ENCODE results near the gene COLEC12.

Gene COLEC12

GRCh38 chr18:475202-476031, 25.1 kb downstream of the COLEC12 start:
- Histone ChIP-seq H3K36me3 (replicated peaks) (no peaks in the 10 kb centered on the region), H3K4me1 (no peaks in the 10 kb centered on the region), H3K9me3 (no peaks in the 10 kb centered on the region), H3K27me3 (ENCODE audit: low read depth) (no peaks in the 10 kb centered on the region), H3K4me3 (no peak overlapping the region)
- DNase-seq (ENCODE audit: low spot score in 2 of 2) = no peak
- in situ Hi-C loops (cut with MboI; ENCODE audit: low sequenced_read_pairs) = no loop called here

- Histone ChIP-seq H3K4me3 (no peak overlapping the region), H3K36me3 (replicated peaks) (no peaks in the 10 kb centered on the region), H3K9me3 (no peaks in the 10 kb centered on the region), H3K27me3 (ENCODE audit: low read depth) (no peaks in the 10 kb centered on the region), H3K4me1 (no peaks in the 10 kb centered on the region)
- in situ Hi-C loops (cut with MboI; ENCODE audit: low sequenced_read_pairs) = no loop called here
- no peak for DNase-seq (ENCODE audit: low spot score in 2 of 2)
Measured at GRCh38 chr18:474416-474815, 26.1 kb downstream of the COLEC12 start.

- Histone ChIP-seq H3K36me3 (replicated peaks) (no peaks in the 10 kb centered on the region), H3K27me3 (ENCODE audit: low read depth) (no peaks in the 10 kb centered on the region), H3K4me3 (no peak overlapping the region), H3K9me3 (no peaks in the 10 kb centered on the region), H3K4me1 (no peaks in the 10 kb centered on the region)
- DNase-seq (ENCODE audit: low spot score in 2 of 2) = no peak
- in situ Hi-C loops (cut with MboI; ENCODE audit: low sequenced_read_pairs) = no loop called here
Measured at GRCh38 chr18:473802-474201, 26.7 kb downstream of the COLEC12 start.

- in situ Hi-C loops (cut with MboI; ENCODE audit: low sequenced_read_pairs) = no loop called here
- DNase-seq (ENCODE audit: low spot score in 2 of 2) = no peak
- Histone ChIP-seq H3K36me3 (replicated peaks) (no peaks in the 10 kb centered on the region), H3K9me3 (no peaks in the 10 kb centered on the region), H3K4me3 (no peak overlapping the region), H3K27me3 (ENCODE audit: low read depth) (peaks cover 4% of the 10 kb centered on the region), H3K4me1 (no peaks in the 10 kb centered on the region)
Measured at GRCh38 chr18:471716-472115, 28.8 kb downstream of the COLEC12 start.

- no peak overlapping the region for H3K4me3 ChIP-seq
Measured at GRCh38 chr18:470661-471501, 29.6 kb downstream of the COLEC12 start.

GRCh38 chr18:468955-469790, 31.3 kb downstream of the COLEC12 start:
- no peaks in the 10 kb centered on the region for H3K4me1 ChIP-seq
- no peak overlapping the region for H3K4me3 ChIP-seq
- no peaks in the 10 kb centered on the region for H3K36me3 ChIP-seq (replicated peaks)
- peaks cover 17% of the 10 kb centered on the region for H3K27me3 ChIP-seq (ENCODE audit: low read depth)
- DNase-seq (ENCODE audit: low spot score in 2 of 2) = no peak
- in situ Hi-C loops (cut with MboI; ENCODE audit: low sequenced_read_pairs) = no loop called here
- H3K9me3 ChIP-seq = no peaks in the 10 kb centered on the region

More at GRCh38 chr18:470661-471501, 29.6 kb downstream of the COLEC12 start:
- H3K36me3 ChIP-seq (replicated peaks) = no peaks in the 10 kb centered on the region
- DNase-seq (ENCODE audit: low spot score in 2 of 2) = no peak
- no peaks in the 10 kb centered on the region for H3K9me3 ChIP-seq
- H3K27me3 ChIP-seq (ENCODE audit: low read depth) = peaks cover 11% of the 10 kb centered on the region
- in situ Hi-C loops (cut with MboI; ENCODE audit: low sequenced_read_pairs) = no loop called here
- no peaks in the 10 kb centered on the region for H3K4me1 ChIP-seq

GRCh38 chr18:463827-464541, 36.5 kb downstream of the COLEC12 start:
- Histone ChIP-seq H3K4me3 (no peak overlapping the region), H3K27me3 (ENCODE audit: low read depth) (peaks cover 23% of the 10 kb centered on the region), H3K9me3 (no peaks in the 10 kb centered on the region), H3K36me3 (replicated peaks) (no peaks in the 10 kb centered on the region), H3K4me1 (no peaks in the 10 kb centered on the region)
- in situ Hi-C loops (cut with MboI; ENCODE audit: low sequenced_read_pairs) = no loop called here
- peak in 1 of 2 experiments; percentile 11 for DNase-seq (ENCODE audit: low spot score in 2 of 2)

- no peaks in the 10 kb centered on the region for H3K4me1 ChIP-seq
- no peak overlapping the region for H3K4me3 ChIP-seq
- in situ Hi-C loops (cut with MboI; ENCODE audit: low sequenced_read_pairs) = no loop called here
- DNase-seq (ENCODE audit: low spot score in 2 of 2) = no peak
- H3K9me3 ChIP-seq = no peaks in the 10 kb centered on the region
- H3K27me3 ChIP-seq (ENCODE audit: low read depth) = peaks cover 22% of the 10 kb centered on the region
- H3K36me3 ChIP-seq (replicated peaks) = no peaks in the 10 kb centered on the region
Measured at GRCh38 chr18:463403-463802, 37.1 kb downstream of the COLEC12 start.

GRCh38 chr18:461762-462161, 38.7 kb downstream of the COLEC12 start:
- H3K9me3 ChIP-seq = no peaks in the 10 kb centered on the region
- no peaks in the 10 kb centered on the region for H3K36me3 ChIP-seq (replicated peaks)
- no peak overlapping the region for H3K4me3 ChIP-seq
- no peak for DNase-seq (ENCODE audit: low spot score in 2 of 2)
- in situ Hi-C loops (cut with MboI; ENCODE audit: low sequenced_read_pairs) = no loop called here
- H3K4me1 ChIP-seq = no peaks in the 10 kb centered on the region
- H3K27me3 ChIP-seq (ENCODE audit: low read depth) = peaks cover 20% of the 10 kb centered on the region

- Histone ChIP-seq H3K4me3 (no peak overlapping the region), H3K27me3 (ENCODE audit: low read depth) (0 out of 2 replicates have a peak, but pooled peaks cover 12% of the 10 kb centered on the region), H3K36me3 (replicated peaks) (no peaks in the 10 kb centered on the region), H3K4me1 (no peaks in the 10 kb centered on the region), H3K9me3 (no peaks in the 10 kb centered on the region)
- no peak for DNase-seq (ENCODE audit: low spot score in 2 of 2)
- in situ Hi-C loops (cut with MboI; ENCODE audit: low sequenced_read_pairs) = no loop called here
Measured at GRCh38 chr18:460791-461190, 39.7 kb downstream of the COLEC12 start.

- H3K36me3 ChIP-seq (replicated peaks) = no peaks in the 10 kb centered on the region
- H3K4me3 ChIP-seq = no peak overlapping the region
- DNase-seq (ENCODE audit: low spot score in 2 of 2) = no peak
- H3K27me3 ChIP-seq (ENCODE audit: low read depth) = 0 out of 2 replicates have a peak, but pooled peaks cover 9% of the 10 kb centered on the region
- in situ Hi-C loops (cut with MboI; ENCODE audit: low sequenced_read_pairs) = no loop called here
- H3K4me1 ChIP-seq = no peaks in the 10 kb centered on the region
- no peaks in the 10 kb centered on the region for H3K9me3 ChIP-seq
Measured at GRCh38 chr18:459814-460593, 40.5 kb downstream of the COLEC12 start.

- Histone ChIP-seq H3K27me3 (ENCODE audit: low read depth) (no peaks in the 10 kb centered on the region), H3K4me1 (no peaks in the 10 kb centered on the region), H3K4me3 (no peak overlapping the region), H3K9me3 (no peaks in the 10 kb centered on the region), H3K36me3 (replicated peaks) (no peaks in the 10 kb centered on the region)
- no peak for DNase-seq (ENCODE audit: low spot score in 2 of 2)
- in situ Hi-C loops (cut with MboI; ENCODE audit: low sequenced_read_pairs) = no loop called here
Measured at GRCh38 chr18:457521-458412, 42.7 kb downstream of the COLEC12 start.

Data from HAP-1 (cell line).